HEK293T (cell line): ENCODE results near the gene ENTPD8.
"Not testable (repeated sequence)": the region's sequence is repeated elsewhere in the genome, so short reads cannot be mapped to it uniquely, and the experiment has no call there.

ENCODE experiments used
- CTCF ChIA-PET: fragments of 350-600 bp; formaldehyde crosslinking; extraction: SDS; loops from one replicate; lab custom pipeline; 2021; ENCODE audit warnings: antibody characterized with exemption, inconsistent platforms; lab: Yijun Ruan, JAX
- POLR2A ChIA-PET: fragments of 350-600 bp; formaldehyde crosslinking; extraction: SDS; loops from one replicate; lab custom pipeline; 2020; ENCODE audit warnings: antibody characterized with exemption, inconsistent platforms; lab: Yijun Ruan, JAX
- DNase-seq: peaks from one replicate; pipeline ENCODE4 v3.0.0; 2012; ENCODE audit warnings: mixed read lengths; ENCODE audit errors: extremely low spot score
- ARNT ChIP-seq: fragments of 450-650 bp; IDR thresholded peaks from 2 replicates; pipeline ENCODE4 v1.6.1; 2017; ENCODE audit warnings: mild to moderate bottlenecking
- BHLHE40 ChIP-seq: fragments of 450-650 bp; IDR thresholded peaks from 2 replicates; pipeline ENCODE4 v1.6.1; 2016; ENCODE audit warnings: mild to moderate bottlenecking, moderate library complexity, borderline replicate concordance
- CTBP1 ChIP-seq: fragments of 450-650 bp; IDR thresholded peaks from 2 replicates; pipeline ENCODE4 v1.6.1; 2016; ENCODE audit warnings: borderline replicate concordance
- ELF4 ChIP-seq: fragments of 450-650 bp; IDR thresholded peaks from 2 replicates; pipeline ENCODE4 v1.6.1; 2017; ENCODE audit warnings: antibody characterized with exemption
- FOXA1 ChIP-seq: fragments of 450-650 bp; IDR thresholded peaks from 2 replicates; pipeline ENCODE4 v1.6.1; 2016; ENCODE audit warnings: mild to moderate bottlenecking
- FOXK2 ChIP-seq: fragments of 450-650 bp; IDR thresholded peaks from 2 replicates; pipeline ENCODE4 v1.6.1; 2016; ENCODE audit warnings: mild to moderate bottlenecking
- FOXM1 ChIP-seq: fragments of 450-650 bp; IDR thresholded peaks from 2 replicates; pipeline ENCODE4 v1.6.1; 2017; ENCODE audit warnings: mild to moderate bottlenecking, borderline replicate concordance
- HDGF ChIP-seq: fragments of 450-650 bp; IDR thresholded peaks from 2 replicates; pipeline ENCODE4 v1.6.1; 2017; ENCODE audit warnings: antibody characterized with exemption, borderline replicate concordance
- L3MBTL2 ChIP-seq: fragments of 450-650 bp; conservative IDR thresholded peaks from 2 replicates; pipeline ENCODE4 v1.6.1; 2016; ENCODE audit warnings: mild to moderate bottlenecking
- LEF1 ChIP-seq: fragments of 450-650 bp; IDR thresholded peaks from 2 replicates; pipeline ENCODE4 v1.6.1; 2017; ENCODE audit warnings: mild to moderate bottlenecking, borderline replicate concordance
- NFRKB ChIP-seq: fragments of 450-650 bp; IDR thresholded peaks from 2 replicates; pipeline ENCODE4 v1.6.1; 2016; ENCODE audit warnings: mild to moderate bottlenecking, moderate library complexity
- PKNOX1 ChIP-seq: fragments of 450-650 bp; IDR thresholded peaks from 2 replicates; pipeline ENCODE4 v1.6.1; 2016
- SP1 ChIP-seq: fragments of 450-650 bp; IDR thresholded peaks from 2 replicates; pipeline ENCODE4 v1.6.1; 2017
- SUZ12 ChIP-seq: fragments of 450-650 bp; IDR thresholded peaks from 2 replicates; pipeline ENCODE4 v1.6.1; 2016; ENCODE audit warnings: mild to moderate bottlenecking
- TARDBP ChIP-seq: fragments of 450-650 bp; IDR thresholded peaks from 2 replicates; pipeline ENCODE4 v1.6.1; 2016
- ZNF384 ChIP-seq: fragments of 450-650 bp; IDR thresholded peaks from 2 replicates; pipeline ENCODE4 v1.6.1; 2016

The ENTPD8 gene

GRCh38 chr9:137475666-137476065 lies 34.5 kb upstream of the ENTPD8 start:
- CTCF ChIA-PET: no interaction called here
- POLR2A ChIA-PET: no interaction called here
- TF ChIP-seq ZNF384: no peak
- no peak for TF ChIP-seq SUZ12
- no peak for TF ChIP-seq NFRKB
- no peak for TF ChIP-seq SP1
- TF ChIP-seq LEF1: no peak
- TF ChIP-seq TARDBP: no peak
- no peak for TF ChIP-seq BHLHE40
- no peak for TF ChIP-seq CTBP1
- no peak for DNase-seq

DNA sequence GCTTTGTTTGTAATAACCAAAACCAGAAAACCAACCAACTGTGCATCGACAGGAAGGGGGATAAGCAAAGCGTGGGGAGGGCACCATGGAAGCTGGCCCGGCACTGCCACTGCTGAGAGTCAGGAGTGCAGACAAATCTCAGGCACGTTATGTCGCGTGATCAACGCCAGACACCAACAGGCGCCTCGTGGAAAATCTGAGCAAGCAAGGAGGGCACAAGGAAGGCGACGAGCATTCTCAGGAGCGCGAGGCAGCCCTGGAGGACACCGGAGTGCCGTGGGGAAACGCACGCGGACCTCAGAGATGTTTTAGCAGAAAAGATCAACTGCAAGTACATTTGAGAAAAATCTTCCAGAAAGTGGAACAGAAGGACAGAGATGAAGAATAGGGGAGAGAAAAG lies 33.1 kb upstream of the ENTPD8 start:
- ChIA-PET POLR2A (no interaction called here), CTCF (no interaction called here)
- DNase-seq: no peak
- TF ChIP-seq LEF1 (no peak), ELF4 (no peak), FOXM1 (no peak), TARDBP (no peak), NFRKB (no peak), SUZ12 (no peak), PKNOX1 (no peak), BHLHE40 (no peak), CTBP1 (no peak), L3MBTL2 (no peak), FOXK2 (no peak), ARNT (no peak), FOXA1 (no peak), ZNF384 (no peak), HDGF (no peak), SP1 (no peak)

DNA sequence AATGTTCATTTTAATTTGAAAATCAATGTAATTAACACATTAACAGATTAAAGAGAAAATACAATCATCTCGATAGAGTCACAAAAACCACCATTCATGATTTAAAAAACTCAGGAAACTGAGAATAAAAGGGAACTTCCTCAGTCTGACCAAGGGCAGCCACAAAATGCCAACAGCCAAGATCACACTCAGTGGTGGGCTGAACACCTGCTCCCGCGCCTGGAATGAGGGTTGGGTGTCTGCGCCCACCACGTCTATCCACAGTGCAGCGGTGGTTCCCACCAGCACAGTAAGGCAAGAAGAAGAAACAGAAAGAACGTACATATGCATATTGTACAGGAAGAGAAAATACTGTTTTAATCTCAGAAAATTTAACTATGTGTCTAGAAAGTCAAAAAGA lies 29.6 kb upstream of the ENTPD8 start:
- DNase-seq: no peak
- ChIA-PET POLR2A (no interaction called here), CTCF (no interaction called here)
- TF ChIP-seq NFRKB (no peak), LEF1 (no peak), ZNF384 (no peak), SUZ12 (no peak), TARDBP (no peak), PKNOX1 (no peak), FOXA1 (no peak), L3MBTL2 (no peak), ELF4 (no peak), BHLHE40 (no peak), SP1 (no peak), HDGF (no peak), ARNT (no peak), CTBP1 (no peak), FOXK2 (no peak), FOXM1 (no peak)

GRCh38 chr9:137467896-137468295 lies 26.7 kb upstream of the ENTPD8 start:
- ChIA-PET CTCF (no interaction called here), POLR2A (no interaction called here)
- TF ChIP-seq FOXM1: no peak
- no peak for TF ChIP-seq ZNF384
- no peak for TF ChIP-seq CTBP1
- no peak for TF ChIP-seq TARDBP
- no peak for TF ChIP-seq FOXK2
- DNase-seq: no peak

DNA sequence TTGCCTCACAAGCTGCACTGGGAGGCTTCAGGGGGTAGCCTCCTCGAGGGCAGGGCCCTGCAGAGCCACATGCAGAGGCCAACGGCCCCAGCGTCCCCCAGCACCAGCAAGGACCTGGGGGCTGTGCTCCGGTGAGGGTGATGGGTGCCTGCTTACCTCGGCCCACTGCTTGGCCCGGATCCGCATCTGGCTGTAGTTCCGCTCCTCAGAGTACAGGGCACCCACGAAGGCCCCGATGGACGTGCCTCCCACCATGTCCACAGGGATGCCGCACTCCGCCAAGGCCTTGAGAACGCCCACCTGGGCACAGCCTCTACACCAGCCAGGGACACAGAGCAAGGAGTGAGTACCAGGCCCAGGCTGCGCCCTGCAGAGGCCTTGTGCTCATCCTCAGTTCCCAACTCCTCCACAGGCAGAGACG lies 26.0 kb upstream of the ENTPD8 start:
- ChIA-PET CTCF (no interaction called here), POLR2A (no interaction called here)

GRCh38 chr9:137466389-137467085 lies 25.4 kb upstream of the ENTPD8 start:
- CTCF ChIA-PET, DNase-seq, POLR2A ChIA-PET: not testable (repeated sequence)

More for the DNA sequence above, 26.0 kb upstream of the ENTPD8 start:
- no peak for DNase-seq
- TF ChIP-seq CTBP1 (no peak), SP1 (no peak), BHLHE40 (no peak), ARNT (no peak), FOXA1 (no peak), HDGF (no peak), L3MBTL2 (no peak), LEF1 (no peak), SUZ12 (no peak), TARDBP (no peak)

- no peak for DNase-seq
- no peak for TF ChIP-seq LEF1
- TF ChIP-seq NFRKB: no peak
- TF ChIP-seq SP1: no peak
- no peak for TF ChIP-seq ARNT
- no peak for TF ChIP-seq HDGF
- no peak for TF ChIP-seq SUZ12
- no peak for TF ChIP-seq PKNOX1
- no peak for TF ChIP-seq FOXA1
- TF ChIP-seq FOXM1: no peak
- TF ChIP-seq BHLHE40: no peak
- no peak for TF ChIP-seq ZNF384
- TF ChIP-seq ELF4: no peak
- TF ChIP-seq L3MBTL2: no peak
- no peak for TF ChIP-seq FOXK2
- ChIA-PET CTCF (no interaction called here), POLR2A (no interaction called here)
These were observed 24.7 kb upstream of the ENTPD8 start for GRCh38 chr9:137465720-137466388.
